Astrocyte (in vitro differentiated cells and primary cell): ENCODE data around the gene PPP2R2D. TPM values are rescaled to one million over a fixed set of nuclear protein-coding genes. Genes with fewer than 3 reads are reported as not detected.

Source experiments
- DNase-seq: peaks from one replicate; pipeline ENCODE4 v3.0.0-alpha.2; 2010; ENCODE audit warnings: low read depth
- FAIRE-seq: peaks from 2 replicates; lab custom pipeline; 2011; peaks lifted over from hg19 to GRCh38; lab: Jason Lieb, UNC
- H2AFZ ChIP-seq: 2 replicates; pipeline ENCODE4 v1.6.0; 2012; ENCODE audit warnings: low read depth, low read length, inconsistent platforms
- H3K27ac ChIP-seq: 2 replicates; pipeline ENCODE4 v1.5.1; 2011; ENCODE audit warnings: low read depth, low read length, inconsistent platforms
- H3K27me3 ChIP-seq: 2 replicates; pipeline ENCODE4 v1.6.0; 2011; ENCODE audit warnings: low read length, inconsistent platforms; ENCODE audit not compliant: insufficient read depth
- H3K36me3 ChIP-seq: 2 replicates; pipeline ENCODE4 v1.5.1; 2011; ENCODE audit warnings: low read length, inconsistent platforms; ENCODE audit not compliant: insufficient read depth
- H3K4me1 ChIP-seq: 2 replicates; pipeline ENCODE4 v1.5.1; 2011; ENCODE audit warnings: low read length, inconsistent platforms; ENCODE audit not compliant: insufficient read depth
- H3K4me2 ChIP-seq: 2 replicates; pipeline ENCODE4 v1.6.0; 2012; ENCODE audit warnings: low read length, inconsistent platforms
- H3K4me3 ChIP-seq: 2 replicates; pipeline ENCODE4 v1.5.1; 2011; ENCODE audit warnings: low read depth, mild to moderate bottlenecking, low read length, inconsistent platforms; ENCODE audit not compliant: insufficient read depth
- H3K79me2 ChIP-seq: 2 replicates; pipeline ENCODE4 v1.6.0; 2012; ENCODE audit warnings: mild to moderate bottlenecking, low read length, inconsistent platforms; ENCODE audit not compliant: insufficient read depth
- H3K9ac ChIP-seq: 2 replicates; pipeline ENCODE4 v1.6.0; 2012; ENCODE audit warnings: mild to moderate bottlenecking, low read length, inconsistent platforms
- H3K9me3 ChIP-seq: 2 replicates; pipeline ENCODE4 v1.5.1; 2012; ENCODE audit warnings: low read depth, mild to moderate bottlenecking, low read length, inconsistent platforms; ENCODE audit not compliant: insufficient read depth
- H4K20me1 ChIP-seq: 2 replicates; pipeline ENCODE4 v1.6.0; 2012; ENCODE audit warnings: low read length, inconsistent platforms; ENCODE audit not compliant: insufficient read depth
- H3K27ac Mint-ChIP-seq: one replicate; pipeline ENCODE4 v1.8.0; 2021; ENCODE audit warnings: mild to moderate bottlenecking, mixed read lengths; ENCODE audit not compliant: unreplicated experiment
- H3K27me3 Mint-ChIP-seq: one replicate; pipeline ENCODE4 v1.8.0; 2021; ENCODE audit warnings: low read depth, mixed read lengths; ENCODE audit not compliant: unreplicated experiment
- H3K36me3 Mint-ChIP-seq: one replicate; pipeline ENCODE4 v1.8.0; 2021; ENCODE audit warnings: low read depth, mixed read lengths; ENCODE audit not compliant: unreplicated experiment
- H3K4me1 Mint-ChIP-seq: one replicate; pipeline ENCODE4 v1.8.0; 2021; ENCODE audit warnings: low read depth, mixed read lengths; ENCODE audit not compliant: unreplicated experiment
- H3K4me3 Mint-ChIP-seq: one replicate; pipeline ENCODE4 v1.8.0; 2021; ENCODE audit warnings: mild to moderate bottlenecking, moderate library complexity, mixed read lengths; ENCODE audit not compliant: unreplicated experiment
- H3K9me3 Mint-ChIP-seq: one replicate; pipeline ENCODE4 v1.8.0; 2021; ENCODE audit warnings: mild to moderate bottlenecking, mixed read lengths; ENCODE audit not compliant: unreplicated experiment
- CTCF ChIP-seq: IDR thresholded peaks from 2 replicates; pipeline ENCODE4 v1.5.1; 2011; ENCODE audit warnings: low read depth, mild to moderate bottlenecking, inconsistent platforms, low read length, moderate library complexity; ENCODE audit not compliant: insufficient read depth
- EZH2 ChIP-seq: IDR thresholded peaks from 2 replicates; pipeline ENCODE4 v1.6.1; 2012; ENCODE audit warnings: mild to moderate bottlenecking, low read length, inconsistent platforms; ENCODE audit not compliant: insufficient read depth
- total RNA-seq: library from RNA; stranded (reverse); gene quantifications from 2 replicates; pipeline ENCODE4 v1.2.1, GENCODE V29; 2021

The PPP2R2D gene
- total RNA-seq, 1 donor from 2014 or later = 32.5 TPM

GRCh38 chr10:131937836-131938235 is 37.0 kb downstream of the PPP2R2D start:
- H2AFZ ChIP-seq = no peak overlapping the region
- no peaks in the 10 kb centered on the region for H3K4me1 ChIP-seq
- Mint-ChIP-seq H3K36me3 (peaks cover 17% of the 10 kb centered on the region), H3K9me3 (peaks cover 2% of the 10 kb centered on the region), H3K27ac (peak overlapping the region; percentile 34), H3K27me3 (no peaks in the 10 kb centered on the region), H3K4me1 (peaks cover 4% of the 10 kb centered on the region), H3K4me3 (no peak overlapping the region)
- no peak for TF ChIP-seq EZH2
- no peak for TF ChIP-seq CTCF
- H3K27ac ChIP-seq = no peak overlapping the region
- H3K79me2 ChIP-seq = peaks cover 71% of the 10 kb centered on the region
- no peak overlapping the region for H3K4me2 ChIP-seq
- FAIRE-seq (no peak), DNase-seq (no peak)
- H3K36me3 ChIP-seq = peaks cover 19% of the 10 kb centered on the region
- H3K4me3 ChIP-seq = no peak overlapping the region
- H3K9ac ChIP-seq = no peak overlapping the region
- H3K27me3 ChIP-seq = no peaks in the 10 kb centered on the region
- H3K9me3 ChIP-seq = no peaks in the 10 kb centered on the region
- peaks cover 47% of the 10 kb centered on the region for H4K20me1 ChIP-seq

- Mint-ChIP-seq H3K36me3 (peaks cover 20% of the 10 kb centered on the region), H3K9me3 (peaks cover under 1% of the 10 kb centered on the region), H3K27me3 (no peaks in the 10 kb centered on the region), H3K4me3 (no peak overlapping the region), H3K27ac (no peak overlapping the region), H3K4me1 (peaks cover 7% of the 10 kb centered on the region)
- DNase-seq (no peak), FAIRE-seq (no peak)
- H4K20me1 ChIP-seq = peaks cover 39% of the 10 kb centered on the region
- peaks cover 70% of the 10 kb centered on the region for H3K79me2 ChIP-seq
- TF ChIP-seq EZH2 = no peak
- no peak for TF ChIP-seq CTCF
- H3K36me3 ChIP-seq = peaks cover 19% of the 10 kb centered on the region
- H3K4me1 ChIP-seq = no peaks in the 10 kb centered on the region
- H3K9me3 ChIP-seq = no peaks in the 10 kb centered on the region
- H3K27me3 ChIP-seq = no peaks in the 10 kb centered on the region
- H3K4me3 ChIP-seq = no peak overlapping the region
- H3K27ac ChIP-seq = no peak overlapping the region
- H2AFZ ChIP-seq = no peak overlapping the region
- H3K9ac ChIP-seq = no peak overlapping the region
- no peak overlapping the region for H3K4me2 ChIP-seq
Measured at GRCh38 chr10:131938681-131939080, 37.9 kb downstream of the PPP2R2D start.

- H3K9me3 Mint-ChIP-seq = no peaks in the 10 kb centered on the region
- Histone ChIP-seq H3K9ac (no peak overlapping the region), H3K9me3 (no peaks in the 10 kb centered on the region), H2AFZ (no peak overlapping the region), H3K4me2 (no peak overlapping the region), H3K4me3 (no peak overlapping the region), H3K27me3 (no peaks in the 10 kb centered on the region), H3K27ac (no peak overlapping the region), H3K36me3 (peaks cover 21% of the 10 kb centered on the region), H3K79me2 (peaks cover 33% of the 10 kb centered on the region), H3K4me1 (peaks cover 24% of the 10 kb centered on the region), H4K20me1 (peaks cover 14% of the 10 kb centered on the region)
- peaks cover 31% of the 10 kb centered on the region for H3K36me3 Mint-ChIP-seq
- H3K27me3 Mint-ChIP-seq = no peaks in the 10 kb centered on the region
- no peak overlapping the region for H3K4me3 Mint-ChIP-seq
- no peak for FAIRE-seq
- DNase-seq = no peak
- H3K4me1 Mint-ChIP-seq = peaks cover 21% of the 10 kb centered on the region
- TF ChIP-seq EZH2 (no peak), CTCF (no peak)
- H3K27ac Mint-ChIP-seq = no peak overlapping the region
Measured at GRCh38 chr10:131942455-131942854, 41.6 kb downstream of the PPP2R2D start.
